Activated CD8-positive, alpha-beta memory T cell treated with anti-CD3 and anti-CD28 coated beads, Interleukin-2, amount 10 ng/mL, durations not matched to agents 7 days and 5 days (primary cell): Measurements from ENCODE around the gene SH3BP4. TPM values are rescaled to one million over a fixed set of nuclear protein-coding genes. Genes with fewer than 3 reads are reported as not detected.

Experiments used
- ATAC-seq: fragments of 150-1000 bp; cut with Tn5 transposase; one replicate; pipeline ENCODE4 v1.10.0; 2021; ENCODE audit warnings: moderate library complexity
- CTCF ChIA-PET: fragments of 350-600 bp; sonication (Branson Sonifier 250); formaldehyde crosslinking; loops from one replicate; lab custom pipeline; 2021; ENCODE audit warnings: antibody characterized with exemption; lab: Charles Lee
- DNase-seq: peaks from one replicate; pipeline ENCODE4 v3.0.0-alpha.2; 2020
- H3K27ac Mint-ChIP-seq: one replicate; pipeline ENCODE4 v1.8.0; 2021; ENCODE audit warnings: mild to moderate bottlenecking, mixed read lengths
- H3K27me3 Mint-ChIP-seq: one replicate; pipeline ENCODE4 v1.8.0; 2021; ENCODE audit warnings: mixed read lengths
- H3K36me3 Mint-ChIP-seq: one replicate; pipeline ENCODE4 v1.8.0; 2021; ENCODE audit warnings: mild to moderate bottlenecking, mixed read lengths
- H3K4me1 Mint-ChIP-seq: one replicate; pipeline ENCODE4 v1.8.0; 2021; ENCODE audit warnings: mixed read lengths
- H3K4me3 Mint-ChIP-seq: one replicate; pipeline ENCODE4 v1.8.0; 2021; ENCODE audit warnings: mild to moderate bottlenecking, moderate library complexity, mixed read lengths
- H3K9me3 Mint-ChIP-seq: one replicate; pipeline ENCODE4 v1.8.0; 2022; ENCODE audit warnings: low read depth, mixed read lengths
- total RNA-seq, 2 experiments: library from RNA; stranded (reverse); gene quantifications; one replicate each; pipeline ENCODE4 v1.2.3, GENCODE V29; 2021

Gene SH3BP4
- total RNA-seq, 2 experiments from 2014 or later = 0.12 TPM; not detected in 1

DNA sequence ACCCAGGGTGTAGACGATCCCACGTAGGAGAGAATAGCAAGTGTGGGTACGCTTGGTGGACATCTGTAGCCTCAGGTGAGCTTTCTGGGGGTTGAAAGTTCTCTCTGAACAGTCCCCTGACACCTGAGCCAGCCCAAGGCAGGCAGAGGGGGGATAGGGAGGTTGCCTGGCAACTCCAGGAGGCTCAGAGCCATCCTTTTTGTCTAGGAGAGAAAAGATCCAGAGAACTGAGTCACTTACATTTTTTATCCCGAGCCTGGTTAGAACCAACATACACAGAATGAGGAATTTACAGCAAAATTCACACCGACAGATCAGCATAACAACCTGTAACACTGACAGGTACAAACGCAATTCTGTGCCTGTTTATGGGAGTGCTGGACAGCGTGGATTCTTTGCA lies 113.2 kb downstream of the SH3BP4 start:
- H3K9me3 Mint-ChIP-seq = no peaks in the 10 kb centered on the region
- no peak for DNase-seq
- no peaks in the 10 kb centered on the region for H3K36me3 Mint-ChIP-seq
- no peak for ATAC-seq
- H3K27me3 Mint-ChIP-seq = no peaks in the 10 kb centered on the region
- no peak overlapping the region for H3K4me3 Mint-ChIP-seq
- CTCF ChIA-PET = no interaction called here
- no peak overlapping the region for H3K27ac Mint-ChIP-seq
- no peaks in the 10 kb centered on the region for H3K4me1 Mint-ChIP-seq

DNA sequence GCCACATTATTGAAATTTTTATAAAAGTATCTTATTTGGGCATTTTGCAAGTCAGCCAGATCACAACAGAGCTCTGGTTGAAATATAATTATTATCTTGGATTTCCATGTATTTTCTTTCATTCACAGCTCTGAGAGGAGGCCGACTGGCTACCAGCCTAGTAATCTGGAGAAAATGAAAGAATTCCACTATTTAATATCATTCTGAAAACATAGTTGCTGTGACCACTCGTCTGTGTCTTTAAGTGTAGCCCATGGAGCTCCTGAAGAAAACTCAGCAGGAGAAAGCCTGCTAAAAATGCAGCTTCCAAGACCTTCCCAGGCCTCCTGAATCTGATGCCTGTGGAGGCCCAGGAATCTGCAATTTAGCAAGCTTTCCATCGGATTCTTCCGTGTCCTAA lies 114.7 kb downstream of the SH3BP4 start:
- CTCF ChIA-PET = no interaction called here

GRCh38 chr2:235066895-235067294 lies 115.1 kb downstream of the SH3BP4 start:
- Mint-ChIP-seq H3K36me3 (no peaks in the 10 kb centered on the region), H3K9me3 (no peaks in the 10 kb centered on the region), H3K4me3 (no peak overlapping the region), H3K27ac (no peak overlapping the region), H3K4me1 (no peaks in the 10 kb centered on the region), H3K27me3 (peaks cover 13% of the 10 kb centered on the region)
- ATAC-seq (no peak), DNase-seq (no peak)
- CTCF ChIA-PET = no interaction called here

More for the DNA sequence above, 114.7 kb downstream of the SH3BP4 start:
- Mint-ChIP-seq H3K9me3 (no peaks in the 10 kb centered on the region), H3K27me3 (peaks cover 11% of the 10 kb centered on the region), H3K36me3 (no peaks in the 10 kb centered on the region), H3K4me3 (no peak overlapping the region), H3K4me1 (no peaks in the 10 kb centered on the region), H3K27ac (no peak overlapping the region)
- DNase-seq (no peak), ATAC-seq (no peak)

DNA sequence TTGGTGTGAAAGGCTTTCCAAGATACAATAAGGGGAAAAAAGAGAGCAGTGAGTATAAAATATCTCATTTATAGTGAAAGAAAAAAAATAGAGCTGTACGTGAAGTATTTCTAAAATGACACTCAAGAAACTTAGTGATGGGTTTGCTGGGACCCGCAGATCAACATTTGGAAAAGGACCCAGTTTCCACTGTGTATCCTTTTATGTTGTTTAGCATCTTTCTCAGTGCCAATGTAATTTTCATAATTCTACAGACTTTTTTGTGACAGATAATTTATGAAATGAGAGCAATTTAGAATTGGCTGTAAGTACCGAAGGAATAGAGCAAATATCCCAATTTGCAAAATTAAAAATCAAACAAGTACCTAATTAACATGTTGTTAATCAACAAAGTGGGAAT lies 116.9 kb downstream of the SH3BP4 start:
- CTCF ChIA-PET = no interaction called here
- no peaks in the 10 kb centered on the region for H3K4me1 Mint-ChIP-seq
- ATAC-seq (no peak), DNase-seq (no peak)
- H3K4me3 Mint-ChIP-seq = no peak overlapping the region
- no peaks in the 10 kb centered on the region for H3K9me3 Mint-ChIP-seq
- no peak overlapping the region for H3K27ac Mint-ChIP-seq
- H3K36me3 Mint-ChIP-seq = no peaks in the 10 kb centered on the region
- H3K27me3 Mint-ChIP-seq = peaks cover 13% of the 10 kb centered on the region

GRCh38 chr2:235070063-235070706 lies 118.4 kb downstream of the SH3BP4 start:
- DNase-seq (no peak), ATAC-seq (no peak)
- H3K9me3 Mint-ChIP-seq = no peaks in the 10 kb centered on the region
- no peaks in the 10 kb centered on the region for H3K36me3 Mint-ChIP-seq
- peaks cover 13% of the 10 kb centered on the region for H3K27me3 Mint-ChIP-seq
- no peak overlapping the region for H3K4me3 Mint-ChIP-seq
- CTCF ChIA-PET = no interaction called here
- no peaks in the 10 kb centered on the region for H3K4me1 Mint-ChIP-seq
- no peak overlapping the region for H3K27ac Mint-ChIP-seq

DNA sequence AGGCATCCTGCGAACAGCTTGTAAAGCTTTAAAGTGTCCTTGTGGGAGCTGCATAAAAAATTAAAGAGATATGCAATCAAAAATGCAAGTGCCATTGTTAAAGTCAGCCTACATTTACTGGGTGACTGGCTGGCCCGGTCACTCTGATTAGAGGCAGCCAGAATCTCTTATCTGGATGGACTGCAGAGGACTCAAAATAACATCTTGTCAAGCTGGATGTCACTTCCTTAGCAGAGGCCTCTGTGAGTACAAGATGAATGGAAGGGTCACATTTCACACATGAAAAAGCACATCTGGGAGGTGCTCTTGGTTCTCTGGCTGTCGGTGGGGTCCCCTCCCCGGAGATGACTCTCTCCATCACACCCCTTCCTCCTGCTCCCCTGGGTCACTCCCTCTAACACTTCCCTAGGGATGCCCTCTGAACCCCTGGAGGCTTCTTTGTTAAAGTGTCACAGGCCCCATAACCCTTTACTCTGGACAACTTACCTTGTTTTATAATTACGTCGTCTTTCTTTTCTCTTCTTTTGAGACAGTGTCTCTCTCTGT lies 122.1 kb downstream of the SH3BP4 start:
- no peak for DNase-seq
- CTCF ChIA-PET = no interaction called here
- Mint-ChIP-seq H3K4me3 (no peak overlapping the region), H3K27ac (no peak overlapping the region), H3K4me1 (no peaks in the 10 kb centered on the region), H3K9me3 (no peaks in the 10 kb centered on the region), H3K27me3 (peaks cover 13% of the 10 kb centered on the region), H3K36me3 (no peaks in the 10 kb centered on the region)
- no peak for ATAC-seq

DNA sequence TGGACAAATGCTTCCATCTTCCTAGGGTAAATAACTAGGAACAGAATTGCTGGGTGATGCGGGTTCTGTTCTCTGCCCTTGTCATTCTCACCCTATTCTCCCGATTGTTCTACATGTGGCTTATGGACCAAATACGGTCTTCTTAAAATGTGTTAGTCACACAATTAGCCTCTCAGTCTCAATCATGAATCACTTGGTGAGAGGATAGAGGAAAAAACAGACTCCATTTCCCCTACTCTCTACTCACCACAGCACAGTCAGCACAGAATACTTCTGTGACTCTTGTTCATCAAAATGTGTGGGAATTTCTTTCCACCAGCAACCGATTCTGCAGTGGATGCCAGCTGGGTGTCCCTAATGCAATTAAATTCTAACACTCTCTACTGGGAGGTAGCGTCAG lies 125.2 kb downstream of the SH3BP4 start:
- Mint-ChIP-seq H3K27me3 (no peaks in the 10 kb centered on the region), H3K4me1 (no peaks in the 10 kb centered on the region), H3K4me3 (no peak overlapping the region), H3K9me3 (no peaks in the 10 kb centered on the region), H3K36me3 (no peaks in the 10 kb centered on the region), H3K27ac (no peak overlapping the region)
- CTCF ChIA-PET = no interaction called here
- no peak for ATAC-seq
- no peak for DNase-seq

- DNase-seq (no peak), ATAC-seq (no peak)
- no peaks in the 10 kb centered on the region for H3K27me3 Mint-ChIP-seq
- CTCF ChIA-PET = no interaction called here
- no peak overlapping the region for H3K4me3 Mint-ChIP-seq
- no peak overlapping the region for H3K27ac Mint-ChIP-seq
- H3K36me3 Mint-ChIP-seq = no peaks in the 10 kb centered on the region
- H3K4me1 Mint-ChIP-seq = no peaks in the 10 kb centered on the region
- H3K9me3 Mint-ChIP-seq = no peaks in the 10 kb centered on the region
These were observed 126.4 kb downstream of the SH3BP4 start for GRCh38 chr2:235078182-235078581.

DNA sequence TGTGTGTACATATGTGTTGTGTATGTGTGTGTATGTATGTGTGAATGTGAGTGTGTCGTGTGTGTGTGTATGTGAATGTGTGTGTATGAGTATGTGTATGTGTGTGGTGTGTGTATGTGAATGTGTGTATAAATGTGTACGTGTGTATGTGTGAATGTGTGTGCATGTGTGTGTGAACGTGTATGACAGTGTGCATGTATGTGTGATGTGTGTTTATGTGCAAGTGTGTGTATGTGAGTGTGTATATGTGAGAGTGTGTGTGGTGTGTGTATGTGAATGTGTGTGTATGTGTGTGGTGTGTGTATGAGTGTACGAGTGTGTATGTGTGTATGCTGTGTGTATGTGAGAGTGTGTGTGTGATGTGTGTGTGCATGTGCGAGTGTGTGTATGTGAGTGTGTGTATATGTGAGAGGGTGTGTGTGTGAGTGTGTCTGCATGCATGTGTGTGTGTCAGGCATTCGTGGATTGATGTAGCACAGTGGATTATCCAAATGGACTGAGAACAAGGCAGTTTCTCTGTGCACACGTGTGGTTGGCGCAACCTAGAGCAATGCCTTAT lies 127.2 kb downstream of the SH3BP4 start:
- CTCF ChIA-PET = no interaction called here
- no peak for ATAC-seq
- Mint-ChIP-seq H3K4me3 (no peak overlapping the region), H3K27ac (no peak overlapping the region), H3K27me3 (no peaks in the 10 kb centered on the region), H3K4me1 (no peaks in the 10 kb centered on the region), H3K36me3 (no peaks in the 10 kb centered on the region), H3K9me3 (no peaks in the 10 kb centered on the region)
- no peak for DNase-seq

DNA sequence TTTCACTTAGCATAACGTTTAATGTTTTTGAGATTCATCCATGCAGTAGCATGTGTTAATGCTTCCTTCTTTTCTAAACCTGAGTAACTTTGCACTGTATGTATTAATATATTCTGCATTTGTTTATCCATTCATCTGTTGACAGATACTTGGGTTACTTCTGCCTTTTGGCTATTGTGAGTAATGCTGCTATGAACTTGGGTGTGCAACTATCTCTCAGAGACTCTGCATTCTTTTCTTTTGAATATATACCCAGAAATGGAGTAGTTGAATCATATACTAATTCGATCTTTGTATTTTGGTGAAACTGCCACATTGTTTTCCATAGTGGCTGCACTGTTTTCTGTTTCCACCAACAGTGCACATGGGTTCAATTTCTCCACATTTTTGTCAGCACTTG lies 128.3 kb downstream of the SH3BP4 start:
- no peak for DNase-seq
- Mint-ChIP-seq H3K36me3 (no peaks in the 10 kb centered on the region), H3K4me1 (no peaks in the 10 kb centered on the region), H3K27ac (no peak overlapping the region), H3K27me3 (no peaks in the 10 kb centered on the region), H3K4me3 (no peak overlapping the region), H3K9me3 (no peaks in the 10 kb centered on the region)
- CTCF ChIA-PET = no interaction called here
- ATAC-seq = no peak

GRCh38 chr2:235082578-235083338 lies 130.9 kb downstream of the SH3BP4 start:
- H3K4me1 Mint-ChIP-seq = no peaks in the 10 kb centered on the region
- H3K9me3 Mint-ChIP-seq = no peaks in the 10 kb centered on the region
- no peaks in the 10 kb centered on the region for H3K36me3 Mint-ChIP-seq
- ATAC-seq (no peak), DNase-seq (no peak)
- H3K4me3 Mint-ChIP-seq = no peak overlapping the region
- no peaks in the 10 kb centered on the region for H3K27me3 Mint-ChIP-seq
- CTCF ChIA-PET = no interaction called here
- no peak overlapping the region for H3K27ac Mint-ChIP-seq

DNA sequence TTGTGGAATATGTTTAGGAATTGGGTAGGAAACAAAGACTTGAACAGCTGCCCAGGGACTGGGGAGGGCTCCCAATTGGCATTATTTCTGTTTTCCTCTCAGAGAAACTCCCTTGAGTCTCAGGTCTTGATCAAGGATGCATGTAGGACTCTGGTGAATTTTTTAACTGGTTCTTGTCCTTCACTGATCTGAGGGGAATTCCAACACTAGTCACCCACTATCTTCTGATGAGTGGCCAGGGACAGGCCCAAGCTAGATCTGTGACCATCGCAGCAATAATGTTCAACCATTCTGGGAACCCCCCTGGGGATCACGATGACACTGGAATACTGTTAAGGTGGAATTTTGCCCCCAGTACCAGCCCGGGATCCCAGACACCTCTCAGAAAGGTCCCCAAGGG lies 132.0 kb downstream of the SH3BP4 start:
- Mint-ChIP-seq H3K36me3 (no peaks in the 10 kb centered on the region), H3K4me3 (no peak overlapping the region), H3K27ac (no peak overlapping the region), H3K9me3 (no peaks in the 10 kb centered on the region), H3K27me3 (no peaks in the 10 kb centered on the region), H3K4me1 (no peaks in the 10 kb centered on the region)
- CTCF ChIA-PET = no interaction called here
- ATAC-seq (no peak), DNase-seq (no peak)

DNA sequence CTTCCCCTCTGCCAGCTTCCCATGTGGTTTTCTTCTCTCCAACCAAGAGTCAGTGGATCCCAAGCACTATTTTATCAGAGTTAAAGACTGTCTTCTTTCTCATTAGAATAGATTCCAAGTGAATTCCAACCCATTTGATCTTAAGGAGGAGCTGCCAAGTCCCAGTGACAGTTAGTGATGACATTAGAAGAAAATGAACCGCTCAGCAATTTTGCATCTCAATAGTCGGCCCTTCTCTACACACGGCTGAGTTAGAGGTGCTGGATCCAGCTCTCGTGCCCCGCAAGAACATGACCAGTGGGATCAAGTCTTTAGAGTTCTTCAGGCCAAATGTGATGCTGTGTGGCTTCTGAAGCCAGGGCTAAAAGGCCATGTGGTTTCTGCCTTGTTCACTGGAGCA lies 132.6 kb downstream of the SH3BP4 start:
- Mint-ChIP-seq H3K27me3 (no peaks in the 10 kb centered on the region), H3K27ac (no peak overlapping the region), H3K36me3 (no peaks in the 10 kb centered on the region), H3K4me3 (no peak overlapping the region), H3K9me3 (no peaks in the 10 kb centered on the region), H3K4me1 (no peaks in the 10 kb centered on the region)
- no peak for ATAC-seq
- no peak for DNase-seq
- CTCF ChIA-PET = no interaction called here

- no peak overlapping the region for H3K4me3 Mint-ChIP-seq
- no peaks in the 10 kb centered on the region for H3K9me3 Mint-ChIP-seq
- CTCF ChIA-PET = no interaction called here
- no peaks in the 10 kb centered on the region for H3K4me1 Mint-ChIP-seq
- ATAC-seq (no peak), DNase-seq (no peak)
- no peaks in the 10 kb centered on the region for H3K36me3 Mint-ChIP-seq
- H3K27me3 Mint-ChIP-seq = no peaks in the 10 kb centered on the region
- no peak overlapping the region for H3K27ac Mint-ChIP-seq
These were observed 133.7 kb downstream of the SH3BP4 start for GRCh38 chr2:235085476-235085875.
